CD4-positive, alpha-beta T cell treated with Interleukin-15 for 1 hour (primary cell): ENCODE results near the gene NDUFAF4.
"Not testable (repeated sequence)": the region's sequence is repeated elsewhere in the genome, so short reads cannot be mapped to it uniquely, and the experiment has no call there.

ENCODE experiments used
- DNase-seq: peaks from one replicate; pipeline ENCODE4 v3.0.0-alpha.2; 2020

The NDUFAF4 gene

GRCh38 chr6:96898241-96898851 is 655 bp upstream of the NDUFAF4 start:
- DNase-seq = no peak

GRCh38 chr6:96889146-96889545 is 8.5 kb downstream of the NDUFAF4 start:
- no peak for DNase-seq

GRCh38 chr6:96888745-96889144 is 8.9 kb downstream of the NDUFAF4 start:
- no peak for DNase-seq

- DNase-seq = no peak
Observed at GRCh38 chr6:96886519-96886918, 11.2 kb downstream of the NDUFAF4 start.

GRCh38 chr6:96885187-96885631 is 12.5 kb downstream of the NDUFAF4 start:
- DNase-seq = not testable (repeated sequence)

GRCh38 chr6:96878143-96878542 is 19.5 kb downstream of the NDUFAF4 start:
- no peak for DNase-seq

- DNase-seq = no peak
Observed at GRCh38 chr6:96876886-96877545, 20.7 kb downstream of the NDUFAF4 start.

GRCh38 chr6:96872976-96873375 is 24.7 kb downstream of the NDUFAF4 start:
- no peak for DNase-seq

- DNase-seq = no peak
Observed at GRCh38 chr6:96865055-96865405, 32.7 kb downstream of the NDUFAF4 start.

- no peak for DNase-seq
Observed at GRCh38 chr6:96864216-96865054, 33.3 kb downstream of the NDUFAF4 start.

GRCh38 chr6:96862560-96862959 is 35.1 kb downstream of the NDUFAF4 start:
- DNase-seq = no peak

GRCh38 chr6:96861588-96861987 is 36.1 kb downstream of the NDUFAF4 start:
- no peak for DNase-seq

GRCh38 chr6:96856856-96857255 is 40.8 kb downstream of the NDUFAF4 start:
- no peak for DNase-seq

GRCh38 chr6:96853083-96853482 is 44.6 kb downstream of the NDUFAF4 start:
- DNase-seq = no peak

GRCh38 chr6:96852605-96853004 is 45.1 kb downstream of the NDUFAF4 start:
- DNase-seq = no peak

- no peak for DNase-seq
Observed at GRCh38 chr6:96851858-96852257, 45.8 kb downstream of the NDUFAF4 start.

- DNase-seq = no peak
Observed at GRCh38 chr6:96849615-96850014, 48.1 kb downstream of the NDUFAF4 start.

- DNase-seq = no peak
Observed at GRCh38 chr6:96844530-96844929, 53.2 kb downstream of the NDUFAF4 start.

GRCh38 chr6:96841345-96841744 is 56.3 kb downstream of the NDUFAF4 start:
- no peak for DNase-seq
